Right ventricle myocardium superior (tissue), 1 donor: ENCODE measurements around the gene PLA2G7. TPM values are rescaled to one million over a fixed set of nuclear protein-coding genes. Genes with fewer than 3 reads are reported as not detected.
"Not testable (repeated sequence)": the region's sequence is repeated elsewhere in the genome, so short reads cannot be mapped to it uniquely, and the experiment has no call there.

ENCODE experiments used
- ATAC-seq: fragments of 200-7000 bp; cut with Tn5 transposase; one replicate; pipeline ENCODE4 v1.9.1; 2020; ENCODE audit warnings: mild to moderate bottlenecking; ENCODE audit not compliant: poor library complexity
- DNase-seq: peaks from one replicate; pipeline ENCODE4 v3.0.0-alpha.2; 2020
- intact Hi-C: fragments of 100-400 bp; cut with DNase I; formaldehyde crosslinking; loops from one replicate; pipeline ENCODE4 v1.11.2; 2022
- long read RNA-seq: library from polyadenylated mRNA; unstranded; transcript quantifications from one replicate; pipeline ENCODE4 v2.0.0, GENCODE V29; 2021
- total RNA-seq: library from RNA; stranded (reverse); fragmentation: NEBNext Ultra II Directional; extraction: Animal tissue kit (Norgen Biotek cat#: 25700); gene quantifications from one replicate; pipeline ENCODE4 v1.2.1, GENCODE V29; 2021
- donor health status: DM: no; HTN: yes; CAD: no; lungs with severe emphysema.

PLA2G7 gene
- 0.27 TPM for total RNA-seq
- long read RNA-seq: 0 reads

DNA sequence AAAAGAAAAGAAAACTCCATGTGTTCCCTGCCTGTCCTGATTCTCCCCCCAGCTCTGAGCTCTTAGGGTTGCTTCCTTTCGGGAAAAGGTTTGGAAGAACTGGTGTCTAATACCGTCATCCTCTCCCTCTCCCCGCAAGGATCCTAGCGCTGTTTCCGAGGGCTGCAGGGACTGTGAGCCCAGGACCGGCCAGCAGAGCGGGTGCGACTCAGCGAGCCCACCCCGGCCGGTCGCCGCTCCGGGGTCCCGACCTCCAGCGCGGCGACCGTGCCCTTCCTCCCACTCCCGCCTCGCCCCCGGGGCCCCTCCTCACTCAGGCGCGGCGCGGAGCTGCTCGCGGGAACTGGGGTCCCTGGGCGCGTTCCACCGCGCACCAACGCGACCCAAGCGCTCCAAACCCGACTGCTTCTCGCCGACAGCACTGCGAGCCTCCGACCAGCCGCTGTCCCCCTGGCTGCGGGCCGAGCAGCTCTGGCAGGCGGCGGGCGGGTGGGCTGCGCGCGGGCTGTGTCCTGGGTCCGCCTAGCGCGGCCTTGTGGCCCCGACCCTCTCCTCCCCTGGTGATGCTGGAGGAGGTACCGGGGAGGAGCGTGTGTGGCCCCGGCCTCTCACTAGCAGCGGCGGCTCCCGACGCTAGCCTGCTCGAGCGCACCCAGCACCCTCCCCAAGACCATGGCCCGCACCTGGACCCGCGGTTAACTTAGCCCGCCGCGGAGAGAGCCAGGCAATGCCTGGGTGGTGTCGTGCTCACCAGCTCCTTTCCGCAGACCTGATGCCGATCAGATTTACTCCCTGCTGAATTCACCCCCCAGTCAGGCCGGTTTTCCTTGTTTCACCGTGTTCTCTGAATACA lies at the start of gene PLA2G7:
Gene PLA2G7, minus strand, starts transcription at position 509 of the 853 bp plus-strand sequence. CDS start 12,484 bp downstream, outside the sequence.
- peak; percentile 40 for DNase-seq
- ATAC-seq: peak; percentile 77
- intact Hi-C loops: no loop called here

DNA sequence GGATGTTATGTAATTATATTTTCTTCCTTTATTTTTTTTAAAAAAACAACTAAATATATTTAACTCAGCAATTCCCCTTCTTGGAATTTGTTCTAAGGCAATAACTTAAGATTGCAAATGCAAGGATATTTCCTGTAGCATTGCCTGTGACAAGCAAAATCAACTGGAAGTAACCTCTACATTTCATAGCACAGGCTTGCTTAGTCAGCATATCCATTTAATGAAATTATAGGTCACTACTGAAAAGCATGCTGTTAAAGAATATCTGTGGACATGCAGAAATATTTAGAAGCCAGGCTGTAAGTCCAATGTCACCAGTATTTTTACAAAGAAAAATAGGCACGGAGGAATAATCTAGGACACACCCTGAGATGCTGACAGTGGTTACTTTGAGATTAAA lies 49.4 kb upstream of the PLA2G7 start:
- ATAC-seq (no peak), DNase-seq (no peak)
- intact Hi-C loops: loop anchor here (5.0 kb wide), 1 partner anchor 367 kb away; no protein-coding TSS in a partner anchor

DNA sequence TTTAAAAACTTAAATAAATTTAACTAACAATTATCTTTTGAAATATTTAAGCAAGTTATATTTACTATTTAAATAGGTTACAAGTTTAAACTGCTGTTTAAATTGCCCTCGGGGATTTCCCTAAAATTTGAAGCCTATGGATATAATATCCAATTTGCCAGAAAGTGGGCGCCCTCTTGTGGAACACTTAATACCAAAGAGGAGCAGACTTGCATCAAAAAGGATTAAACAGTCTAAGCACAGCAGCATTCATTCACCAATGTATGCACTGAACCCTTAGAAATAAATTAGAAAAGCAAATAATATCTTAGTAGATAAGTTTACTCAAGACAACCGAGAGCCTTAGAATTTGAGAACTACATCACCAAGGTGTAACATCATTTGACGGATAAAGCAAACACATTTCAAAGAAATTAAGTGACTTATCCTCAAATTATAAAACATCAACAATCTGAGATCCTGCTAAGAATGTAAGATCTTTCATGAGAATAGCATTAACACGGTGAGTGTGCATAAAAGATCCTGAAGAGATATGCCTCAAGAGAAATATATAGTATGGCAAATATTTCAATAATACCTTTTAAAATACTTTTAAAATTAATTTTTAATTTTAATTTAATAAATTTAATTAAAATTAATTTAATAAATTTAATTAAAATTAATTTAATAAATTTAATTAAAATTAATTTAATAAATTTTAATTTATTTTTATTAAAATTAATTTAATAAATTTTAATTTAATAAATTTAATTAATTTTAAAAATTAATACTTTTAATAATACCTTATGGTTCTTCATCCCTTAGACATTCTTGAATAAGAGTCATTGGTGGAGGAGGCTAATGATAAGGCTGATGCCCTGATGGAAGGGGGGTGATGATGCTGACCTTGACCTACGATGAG lies 46.6 kb upstream of the PLA2G7 start:
- ATAC-seq (no peak), DNase-seq (no peak)
- intact Hi-C loops: loop anchor here (5.0 kb wide), 1 partner anchor 364 kb away; no protein-coding TSS in a partner anchor

DNA sequence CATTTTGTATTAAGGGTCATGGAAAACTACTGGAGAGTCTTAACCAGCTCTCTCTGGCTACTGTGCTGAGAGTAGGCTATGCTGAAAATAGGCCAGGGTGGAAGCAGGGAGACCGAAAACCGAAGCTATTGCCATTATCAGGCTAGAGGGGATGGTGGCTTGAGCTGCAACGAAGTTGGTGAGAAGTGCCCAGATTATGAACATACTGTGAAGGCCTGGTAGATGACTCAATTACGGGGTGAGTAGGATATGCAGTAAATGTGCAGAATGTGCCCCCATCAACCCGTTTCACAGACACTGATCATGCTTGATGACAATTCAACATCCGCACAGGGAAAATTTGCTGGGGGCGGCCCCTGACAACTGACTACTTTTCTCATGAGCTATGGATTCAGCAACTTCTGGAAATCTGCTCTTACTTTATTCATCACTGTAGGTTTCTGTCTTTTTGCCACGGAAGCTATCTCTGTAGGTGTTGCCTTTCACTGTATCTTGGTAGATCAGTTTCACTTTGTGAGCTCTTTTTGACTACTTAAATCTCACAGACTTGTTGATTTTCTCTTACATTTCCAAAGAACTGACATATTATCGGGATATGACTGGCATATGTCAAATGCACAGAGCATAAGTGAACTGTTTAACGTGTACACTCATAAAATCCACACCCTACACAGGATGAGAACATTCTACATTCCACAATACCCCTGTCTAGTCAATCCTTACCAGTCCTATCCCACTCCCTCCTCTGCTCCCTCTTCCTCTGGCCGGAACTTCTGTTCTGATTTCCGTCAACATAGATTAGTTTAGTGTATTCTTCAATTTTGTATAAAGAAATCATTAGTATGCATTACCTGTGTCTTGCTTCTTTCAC lies 42.5 kb upstream of the PLA2G7 start:
- DNase-seq (no peak), ATAC-seq (no peak)
- intact Hi-C loops: no loop called here

GRCh38 chr6:46776070-46776712 lies 41.0 kb upstream of the PLA2G7 start:
- ATAC-seq (no peak), DNase-seq (no peak)
- intact Hi-C loops: no loop called here

DNA sequence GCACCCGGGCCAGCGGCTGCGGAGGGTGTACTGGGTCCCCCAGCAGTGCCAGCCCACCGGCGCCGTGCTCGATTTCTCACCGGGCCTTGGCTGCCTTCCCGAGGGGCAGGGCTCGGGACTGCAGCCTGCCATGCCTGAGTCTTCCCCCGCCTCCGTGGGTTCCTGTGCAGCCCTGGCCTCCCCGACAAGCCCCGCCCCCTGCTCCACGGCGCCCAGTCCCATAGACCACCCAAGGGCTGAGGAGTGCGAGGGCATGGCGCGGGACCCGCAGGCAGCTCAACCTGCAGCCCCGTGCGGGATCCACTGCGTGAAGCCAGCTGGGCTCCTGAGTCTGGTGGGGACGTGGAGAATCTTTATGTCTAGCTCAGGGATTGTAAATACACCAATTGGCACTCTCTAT lies 39.6 kb upstream of the PLA2G7 start:
- intact Hi-C loops, DNase-seq, ATAC-seq: not testable (repeated sequence)

GRCh38 chr6:46773201-46773855 lies 38.2 kb upstream of the PLA2G7 start:
- intact Hi-C loops: no loop called here
- DNase-seq (no peak), ATAC-seq (no peak)

- peak; percentile 46 for DNase-seq
- intact Hi-C loops: no loop called here
- ATAC-seq: peak; percentile 78
Observed at GRCh38 chr6:46772762-46773161, 37.6 kb upstream of the PLA2G7 start.

GRCh38 chr6:46772016-46772415 lies 36.8 kb upstream of the PLA2G7 start:
- intact Hi-C loops: no loop called here
- ATAC-seq: peak; percentile 55
- no peak for DNase-seq

DNA sequence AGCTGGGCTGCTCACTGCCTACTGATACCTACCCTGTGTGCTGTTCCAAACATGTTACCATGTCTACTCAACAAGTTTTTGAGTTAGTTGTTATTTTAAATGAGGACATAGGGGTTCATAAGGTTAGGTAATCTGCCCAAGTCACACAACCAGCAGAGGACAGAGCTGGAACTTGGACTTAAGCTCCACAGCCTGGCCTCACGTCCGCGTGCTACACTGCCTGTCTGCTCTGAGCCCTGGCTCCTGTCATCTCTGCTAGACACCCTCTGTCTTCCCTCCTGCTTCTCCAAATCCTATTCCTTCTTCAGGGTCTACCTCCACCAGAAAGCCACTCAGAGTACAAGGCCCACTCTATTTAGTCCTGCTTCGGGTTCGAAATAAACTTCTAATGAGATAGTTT lies 29.8 kb upstream of the PLA2G7 start:
- DNase-seq (no peak), ATAC-seq (no peak)
- intact Hi-C loops: no loop called here

DNA sequence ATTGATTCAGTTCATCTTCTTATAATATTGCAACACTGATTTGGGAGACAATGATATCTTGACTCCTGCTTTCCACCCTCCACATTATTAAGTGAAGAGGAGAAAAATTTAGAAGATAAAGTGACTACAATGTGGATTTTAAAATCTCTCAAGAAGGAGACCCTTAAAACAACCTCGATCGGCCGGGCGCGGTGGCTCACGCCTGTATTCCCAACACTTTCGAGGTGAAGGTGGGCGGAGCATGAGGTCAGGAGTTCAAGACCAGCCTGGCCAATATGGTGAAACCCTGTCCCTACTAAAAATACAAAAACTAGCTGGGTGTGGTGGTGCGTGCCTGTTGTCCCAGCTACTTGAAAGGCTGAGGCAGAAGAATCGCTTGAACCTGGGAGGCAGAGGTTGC lies 29.1 kb upstream of the PLA2G7 start:
- DNase-seq, ATAC-seq, intact Hi-C loops: not testable (repeated sequence)

- intact Hi-C loops: no loop called here
- DNase-seq: no peak
- ATAC-seq: no peak
Observed at GRCh38 chr6:46763466-46763865, 28.3 kb upstream of the PLA2G7 start.

DNA sequence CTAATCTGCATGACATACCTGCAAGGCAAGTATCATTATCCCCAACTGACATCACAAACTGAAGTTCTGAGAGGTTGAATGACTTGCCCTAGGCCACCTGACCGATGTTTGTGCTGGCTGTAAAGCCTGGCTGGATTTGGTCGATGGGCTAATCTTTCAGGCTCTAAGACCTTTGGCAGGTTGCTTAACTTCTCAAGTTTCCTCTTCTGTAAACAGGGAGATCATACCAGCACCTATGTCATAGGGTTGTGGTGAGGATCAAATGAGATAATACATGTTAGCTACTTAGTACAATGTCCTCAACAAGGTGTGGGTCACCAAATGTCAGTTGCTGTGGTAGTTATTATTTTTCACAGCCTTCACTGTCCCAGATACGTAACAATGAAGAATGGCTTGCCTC lies 25.8 kb upstream of the PLA2G7 start:
- no peak for DNase-seq
- no peak for ATAC-seq
- intact Hi-C loops: no loop called here

- DNase-seq (no peak), ATAC-seq (no peak)
- intact Hi-C loops: no loop called here
Observed at GRCh38 chr6:46758960-46759753, 24.0 kb upstream of the PLA2G7 start.

- ATAC-seq (no peak), DNase-seq (no peak)
- intact Hi-C loops: no loop called here
Observed at GRCh38 chr6:46757214-46757596, 22.0 kb upstream of the PLA2G7 start.

GRCh38 chr6:46756469-46757213 lies 21.5 kb upstream of the PLA2G7 start:
- DNase-seq (no peak), ATAC-seq (peak; percentile 39)

More at GRCh38 chr6:46756469-46757213, 21.5 kb upstream of the PLA2G7 start:
- intact Hi-C loops: no loop called here
